Testis (tissue), 3 donors: Measurements from ENCODE around the gene ZFAND2B. TPM values are rescaled to one million over a fixed set of nuclear protein-coding genes. Genes with fewer than 3 reads are reported as not detected.

Experiments
- DNase-seq: peaks from one replicate; pipeline ENCODE4 v3.0.0-alpha.2; 2019
- H3K27ac ChIP-seq, 2 donors: fragments of 200-600 bp; sonication (generic); one replicate each; pipeline ENCODE4 v1.5.1; 2019
- H3K27me3 ChIP-seq: fragments of 200-600 bp; sonication (generic); one replicate; pipeline ENCODE4 v1.5.1; 2019
- H3K36me3 ChIP-seq: fragments of 200-600 bp; sonication (generic); one replicate; pipeline ENCODE4 v1.5.1; 2017; ENCODE audit warnings: low read depth; ENCODE audit errors: missing control alignments
- H3K4me1 ChIP-seq: fragments of 200-600 bp; sonication (generic); one replicate; pipeline ENCODE4 v1.5.1; 2019
- H3K4me3 ChIP-seq, 2 donors: fragments of 200-600 bp; sonication (generic); one replicate each; pipeline ENCODE4 v1.5.1; 2017 to 2019
- H3K9me3 ChIP-seq: fragments of 200-600 bp; sonication (generic); one replicate; pipeline ENCODE4 v1.5.1; 2017
- CTCF ChIP-seq, 3 experiments: fragments of 450-650 bp in 2 of 3; fragments of 200-600 bp in 1 of 3; sonication (generic) in 1 of 3; IDR thresholded peaks; one replicate each; pipeline ENCODE4 v1.5.1; 2016 to 2019; ENCODE audit warnings: antibody characterized with exemption in 3 of 3, mild to moderate bottlenecking in 2 of 3, moderate library complexity in 1 of 3
- POLR2A ChIP-seq: fragments of 450-650 bp; IDR thresholded peaks from one replicate; pipeline ENCODE4 v1.6.1; 2017; ENCODE audit warnings: antibody characterized with exemption, mild to moderate bottlenecking, moderate library complexity
- WGBS, 2 donors: methylation state at CpG; one replicate each; pipeline ENCODE4 v1.1.5; 2018; 5-methylcytosine and 5-hydroxymethylcytosine counted together
- intact Hi-C: fragments of 100-400 bp; cut with DNase I; formaldehyde crosslinking; loops from one replicate; pipeline ENCODE4 v1.15.1; 2023; ENCODE audit warnings: low total_unique reads
- polyA plus RNA-seq: library from polyadenylated mRNA; stranded (reverse); fragments of 350-450 nt; fragmentation: Illumina TruSeq; extraction: RNeasy Lipid Tissue Mini Kit (QIAGEN cat#74804); gene quantifications from one replicate; pipeline ENCODE4 v1.2.3, GENCODE V29; 2014; ENCODE audit warnings: low read depth, low replicate concordance; ENCODE audit not compliant: insufficient read depth
- total RNA-seq, 2 donors: library from RNA; depleted of rRNA; stranded (reverse); fragments of >200 nt; gene quantifications; one replicate each; pipeline ENCODE4 v1.2.3, GENCODE V29; 2016

Gene ZFAND2B
- total and polyA plus RNA-seq, 3 donors from 2014 or later: 27.0 to 41.3 (median 34.3) TPM

GRCh38 chr2:219244789-219245147 lies 38.2 kb downstream of the ZFAND2B start:
- DNase-seq: no peak
- H3K27me3 ChIP-seq: no peaks in the 10 kb centered on the region
- H3K9me3 ChIP-seq: no peaks in the 10 kb centered on the region
- H3K4me3 ChIP-seq: peak overlapping the region; percentile 94
- H3K4me1 ChIP-seq: peaks cover 11% of the 10 kb centered on the region
- H3K36me3 ChIP-seq: no peaks in the 10 kb centered on the region
- TF ChIP-seq POLR2A (no peak), CTCF (IDR thresholded peaks at IDR 0.05) (no peak)
- intact Hi-C loops: no loop called here
- peak overlapping the region; percentile 91 to 94 for H3K27ac ChIP-seq
- WGBS, 2 donors: 12 to 19% methylated on average over 6 of the region's 6 CpGs

GRCh38 chr2:219245148-219245898 lies 38.7 kb downstream of the ZFAND2B start, which contains the start of the genes GLB1L and STK16:
Gene GLB1L, minus strand, starts transcription at chr2:219245444. Its CDS starts 1,871 bp downstream, at chr2:219243573.
Gene STK16, plus strand, starts transcription at chr2:219245479. Its CDS starts 521 bp downstream, at chr2:219246000.
- peak; percentile 94 for DNase-seq
- Histone ChIP-seq H3K36me3 (no peaks in the 10 kb centered on the region), H3K4me1 (peaks cover 11% of the 10 kb centered on the region), H3K27ac (peak within 1 kb of the TSS; percentile 91 to 94), H3K27me3 (no peaks in the 10 kb centered on the region), H3K9me3 (no peaks in the 10 kb centered on the region), H3K4me3 (peak within 1 kb of the TSS; percentile 94)
- WGBS, 2 donors: 0 to 1% methylated on average over 17 to 32 of the region's 46 CpGs
- intact Hi-C loops: no loop called here
- TF ChIP-seq POLR2A (peak; percentile 19), CTCF (IDR thresholded peaks at IDR 0.05) (no peak)

- Histone ChIP-seq H3K9me3 (no peaks in the 10 kb centered on the region), H3K27ac (peak overlapping the region; percentile 91 to 94), H3K27me3 (no peaks in the 10 kb centered on the region), H3K4me1 (peaks cover 11% of the 10 kb centered on the region), H3K36me3 (no peaks in the 10 kb centered on the region), H3K4me3 (peak overlapping the region; percentile 94)
- WGBS, 2 donors: 6 to 10% methylated on average over 10 of the region's 10 CpGs
- no peak for DNase-seq
- TF ChIP-seq CTCF (IDR thresholded peaks at IDR 0.05) (no peak), POLR2A (no peak)
- intact Hi-C loops: no loop called here
Measured at GRCh38 chr2:219245899-219246230, 39.3 kb downstream of the ZFAND2B start.

- H3K27ac ChIP-seq: no peak overlapping the region
- H3K4me1 ChIP-seq: peaks cover 11% of the 10 kb centered on the region
- DNase-seq: no peak
- TF ChIP-seq POLR2A (no peak), CTCF (IDR thresholded peaks at IDR 0.05) (no peak)
- WGBS, 2 donors: 93 to 96% methylated on average over 10 of the region's 10 CpGs
- H3K9me3 ChIP-seq: no peaks in the 10 kb centered on the region
- no peaks in the 10 kb centered on the region for H3K36me3 ChIP-seq
- H3K4me3 ChIP-seq: no peak overlapping the region
- intact Hi-C loops: no loop called here
- no peaks in the 10 kb centered on the region for H3K27me3 ChIP-seq
Measured at GRCh38 chr2:219246559-219246958, 40.0 kb downstream of the ZFAND2B start.
